Gastroesophageal sphincter (tissue), 4 donors: ENCODE measurements around the gene APLF. TPM values are rescaled to one million over a fixed set of nuclear protein-coding genes. Genes with fewer than 3 reads are reported as not detected.
"Not testable (repeated sequence)": the region's sequence is repeated elsewhere in the genome, so short reads cannot be mapped to it uniquely, and the experiment has no call there.

Experiments used
- ATAC-seq: fragments of 150-250 bp; one replicate; pipeline ENCODE4 v1.9.1; 2016; ENCODE audit warnings: mild to moderate bottlenecking, moderate library complexity
- H3K27ac ChIP-seq, 4 donors: fragments of 200-600 bp; sonication (generic) in 3 of 4; 1 replicate in 3 of 4; 2 replicates in 1 of 4; pipeline ENCODE4 v1.5.1; 2016 to 2019
- H3K27me3 ChIP-seq: fragments of 200-600 bp; sonication (generic); one replicate; pipeline ENCODE4 v1.5.1; 2019
- H3K36me3 ChIP-seq, 2 donors: fragments of 200-600 bp; sonication (generic); one replicate each; pipeline ENCODE4 v1.5.1; 2019; ENCODE audit warnings: control low read depth in 1 of 2
- H3K4me1 ChIP-seq, 3 donors: fragments of 200-600 bp; sonication (generic); 1 replicate in 2 of 3; 2 replicates in 1 of 3; pipeline ENCODE4 v1.5.1; 2016 to 2019; ENCODE audit warnings: control low read depth in 2 of 3
- H3K4me3 ChIP-seq, 2 donors: fragments of 200-600 bp; sonication (generic); one replicate each; pipeline ENCODE4 v1.5.1; 2019; ENCODE audit warnings: mild to moderate bottlenecking in 1 of 2, moderate library complexity in 1 of 2
- H3K9me3 ChIP-seq, 3 donors: fragments of 200-600 bp; sonication (generic); one replicate each; pipeline ENCODE4 v1.5.1; 2017 to 2019; ENCODE audit warnings: control low read depth in 2 of 3
- CTCF ChIP-seq, 4 experiments: fragments of 200-600 bp in 2 of 4; fragments of 450-650 bp in 2 of 4; sonication (generic) in 1 of 4; IDR thresholded peaks; one replicate each; pipeline ENCODE4 v1.5.1; 2017 to 2019; ENCODE audit warnings: antibody characterized with exemption in 4 of 4, mild to moderate bottlenecking in 2 of 4, moderate library complexity in 2 of 4
- EP300 ChIP-seq: sonication (generic); formaldehyde crosslinking; IDR thresholded peaks from one replicate; pipeline ENCODE4 v1.6.1; 2017; ENCODE audit warnings: antibody characterized with exemption, mild to moderate bottlenecking
- POLR2A ChIP-seq, 2 donors: fragments of 450-650 bp; IDR thresholded peaks; one replicate each; pipeline ENCODE4 v1.6.1; 2017; ENCODE audit warnings: antibody characterized with exemption in 2 of 2, mild to moderate bottlenecking in 2 of 2, moderate library complexity in 1 of 2
- POLR2AphosphoS5 ChIP-seq: sonication (generic); formaldehyde crosslinking; IDR thresholded peaks from one replicate; pipeline ENCODE4 v1.6.1; 2017; ENCODE audit warnings: antibody characterized with exemption
- WGBS, 2 donors: methylation state at CpG; one replicate each; pipeline ENCODE4 v1.1.5; 2018; ENCODE audit warnings: low coverage in 1 of 2; 5-methylcytosine and 5-hydroxymethylcytosine counted together
- total RNA-seq, 4 donors: library from RNA; depleted of rRNA; stranded (reverse); fragments of >200 nt; gene quantifications; one replicate each; pipeline ENCODE4 v1.1.0, GENCODE V29; 2016

APLF gene
- total RNA-seq, 4 donors from 2014 or later = 5.5 to 12.0 (median 10.4) TPM

- Histone ChIP-seq H3K9me3 (no peaks in the 10 kb centered on the region), H3K27ac (no peak overlapping the region), H3K36me3 (no peaks in the 10 kb centered on the region), H3K4me3 (no peak overlapping the region), H3K4me1 (no peaks in the 10 kb centered on the region), H3K27me3 (no peaks in the 10 kb centered on the region)
- TF ChIP-seq CTCF (IDR thresholded peaks at IDR 0.05) (no peak), POLR2A (IDR thresholded peaks at IDR 0.05) (no peak), POLR2AphosphoS5 (no peak), EP300 (no peak)
- WGBS, 2 donors = 90 to 96% methylated on average over 4 to 5 of the region's 5 CpGs
- ATAC-seq = no peak
These were observed 48.9 kb downstream of the APLF start for GRCh38 chr2:68516051-68516955.

- TF ChIP-seq POLR2A (IDR thresholded peaks at IDR 0.05) (no peak), CTCF (IDR thresholded peaks at IDR 0.05) (no peak), EP300 (no peak), POLR2AphosphoS5 (no peak)
- no peak for ATAC-seq
- WGBS, 2 donors = 86 to 88% methylated on average over 1 of the region's 1 CpG
- no peaks in the 10 kb centered on the region for H3K27me3 ChIP-seq
- no peaks in the 10 kb centered on the region for H3K4me1 ChIP-seq
- no peaks in the 10 kb centered on the region for H3K36me3 ChIP-seq
- no peaks in the 10 kb centered on the region for H3K9me3 ChIP-seq
- no peak overlapping the region for H3K4me3 ChIP-seq
- H3K27ac ChIP-seq = no peak overlapping the region
These were observed 51.9 kb downstream of the APLF start for GRCh38 chr2:68519236-68519635.

- Histone ChIP-seq H3K27ac (no peak overlapping the region), H3K27me3 (no peaks in the 10 kb centered on the region), H3K4me1 (no peaks in the 10 kb centered on the region), H3K4me3 (no peak overlapping the region), H3K36me3 (peaks cover 0 to 4% of the 10 kb centered on the region in 2 donors), H3K9me3 (no peaks in the 10 kb centered on the region)
- WGBS, 2 donors = 43% methylated on average over 1 of the region's 1 CpG; no CpG with 5 or more reads in 1 of the 2 donors
- ATAC-seq = no peak
- no peak for TF ChIP-seq CTCF (IDR thresholded peaks at IDR 0.05)
- TF ChIP-seq EP300 = no peak
- TF ChIP-seq POLR2A (IDR thresholded peaks at IDR 0.05) = no peak
- TF ChIP-seq POLR2AphosphoS5 = no peak
These were observed 53.7 kb downstream of the APLF start for GRCh38 chr2:68521037-68521436.

GRCh38 chr2:68526943-68527342 is 59.6 kb downstream of the APLF start:
- H3K4me1 ChIP-seq, ATAC-seq, H3K4me3 ChIP-seq, H3K9me3 ChIP-seq, H3K27me3 ChIP-seq, H3K27ac ChIP-seq: not testable (repeated sequence)
- H3K36me3 ChIP-seq = peaks cover 0 to 37% of the 10 kb centered on the region in 2 donors
- WGBS, 2 donors = 92 to 100% methylated on average over 1 to 3 of the region's 16 CpGs

GRCh38 chr2:68527343-68528081 is 60.1 kb downstream of the APLF start:
- not testable (repeated sequence) for H3K27me3 ChIP-seq, H3K4me1 ChIP-seq, H3K4me3 ChIP-seq, H3K27ac ChIP-seq, H3K9me3 ChIP-seq, ATAC-seq
- no CpG with 5 or more reads among the region's 38 CpGs for WGBS, 2 donors
- H3K36me3 ChIP-seq = peaks cover 0 to 37% of the 10 kb centered on the region in 2 donors

- H3K27ac ChIP-seq, ATAC-seq, H3K4me1 ChIP-seq, H3K27me3 ChIP-seq, H3K4me3 ChIP-seq, H3K9me3 ChIP-seq: not testable (repeated sequence)
- WGBS, 2 donors = 100% methylated on average over 5 of the region's 16 CpGs; no CpG with 5 or more reads in 1 of the 2 donors
- peaks cover 0 to 37% of the 10 kb centered on the region in 2 donors for H3K36me3 ChIP-seq
These were observed 61.8 kb downstream of the APLF start for GRCh38 chr2:68529156-68529555.

GRCh38 chr2:68529651-68530050 is 62.3 kb downstream of the APLF start:
- H3K4me1 ChIP-seq, H3K27ac ChIP-seq, H3K9me3 ChIP-seq, H3K4me3 ChIP-seq, H3K27me3 ChIP-seq, ATAC-seq: not testable (repeated sequence)
- H3K36me3 ChIP-seq = peaks cover 0 to 37% of the 10 kb centered on the region in 2 donors
- no CpG with 5 or more reads among the region's 17 CpGs for WGBS, 2 donors
